Measurements from ENCODE around the gene RCBTB1.
"Not testable (repeated sequence)": the region's sequence is repeated elsewhere in the genome, so short reads cannot be mapped to it uniquely, and the experiment has no call there.

RCBTB1 gene

GRCh38 chr13:49606747-49607648 is 21.6 kb upstream of the RCBTB1 start:
- DNase-seq (ENCODE audit: low read depth in 1 of 2, low spot score in 1 of 2): peak; percentile 55 to 66

DNA sequence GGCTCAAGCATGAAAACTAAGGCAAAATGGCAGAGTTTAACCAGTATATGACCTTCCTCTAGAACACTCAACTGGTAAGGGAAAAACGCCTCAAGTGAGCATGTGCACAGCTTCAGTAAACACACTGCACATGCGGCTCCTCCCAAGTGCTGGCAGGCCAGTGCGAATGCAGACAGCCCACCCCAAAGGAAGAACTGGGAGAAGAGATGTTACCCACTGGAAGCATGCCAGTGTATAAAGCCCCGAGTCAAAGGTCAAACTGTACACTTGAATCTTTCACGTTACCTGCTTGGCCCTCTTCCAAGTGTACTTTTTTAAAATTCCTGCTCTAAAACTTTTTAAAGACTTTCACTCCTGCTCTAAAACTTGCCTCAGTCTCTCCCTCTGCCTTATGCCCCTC is 19.2 kb upstream of the RCBTB1 start:
- DNase-seq (ENCODE audit: low read depth in 1 of 2, low spot score in 1 of 2): no peak

DNA sequence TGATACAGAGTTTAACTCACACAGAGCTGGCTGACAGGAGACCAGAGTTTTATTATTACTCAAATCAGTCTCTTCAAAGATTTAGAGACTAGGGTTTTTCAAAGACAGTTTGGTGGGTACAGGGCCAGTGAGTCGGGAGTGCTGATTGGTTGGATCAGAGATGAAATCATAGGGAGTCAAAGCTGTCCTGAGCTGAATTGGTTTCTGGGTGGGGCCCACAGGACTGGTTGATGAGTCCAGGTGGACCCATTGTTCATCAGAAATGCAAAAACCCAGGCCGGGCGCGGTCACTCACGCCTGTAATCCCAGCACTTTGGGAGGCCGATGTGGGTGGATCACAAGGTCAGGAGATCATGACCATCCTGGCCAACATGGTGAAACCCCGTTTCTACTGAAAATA is 17.3 kb upstream of the RCBTB1 start:
- DNase-seq (ENCODE audit: low read depth in 1 of 2, low spot score in 1 of 2): not testable (repeated sequence)

GRCh38 chr13:49602005-49602404 is 16.6 kb upstream of the RCBTB1 start:
- no peak for DNase-seq (ENCODE audit: low read depth in 1 of 2, low spot score in 1 of 2)

- DNase-seq (ENCODE audit: low read depth in 1 of 2, low spot score in 1 of 2): no peak
Measured at GRCh38 chr13:49597043-49597641, 11.8 kb upstream of the RCBTB1 start.

- DNase-seq (ENCODE audit: low read depth in 1 of 2, low spot score in 1 of 2): no peak
Measured at GRCh38 chr13:49596221-49596620, 10.9 kb upstream of the RCBTB1 start.

GRCh38 chr13:49594576-49594975 is 9.2 kb upstream of the RCBTB1 start:
- DNase-seq (ENCODE audit: low read depth in 1 of 2, low spot score in 1 of 2): no peak

DNA sequence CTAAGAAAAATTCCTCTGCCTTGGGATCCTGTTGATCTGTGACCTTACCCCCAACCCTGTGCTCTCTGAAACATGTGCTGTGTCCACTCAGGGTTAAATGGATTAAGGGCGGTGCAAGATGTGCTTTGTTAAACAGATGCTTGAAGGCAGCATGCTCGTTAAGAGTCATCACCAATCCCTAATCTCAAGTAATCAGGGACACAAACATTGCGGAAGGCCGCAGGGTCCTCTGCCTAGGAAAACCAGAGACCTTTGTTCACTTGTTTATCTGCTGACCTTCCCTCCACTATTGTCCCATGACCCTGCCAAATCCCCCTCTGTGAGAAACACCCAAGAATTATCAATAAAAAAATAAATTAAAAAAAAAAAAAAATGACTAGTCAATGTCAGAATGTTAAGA is 8.5 kb upstream of the RCBTB1 start:
- not testable (repeated sequence) for DNase-seq (ENCODE audit: low read depth in 1 of 2, low spot score in 1 of 2)

- DNase-seq (ENCODE audit: low read depth in 1 of 2, low spot score in 1 of 2): not testable (repeated sequence)
Measured at GRCh38 chr13:49590714-49591113, 5.4 kb upstream of the RCBTB1 start.

- no peak for DNase-seq (ENCODE audit: low read depth in 1 of 2, low spot score in 1 of 2)
Measured at GRCh38 chr13:49587311-49587847, 2.0 kb upstream of the RCBTB1 start.

- DNase-seq (ENCODE audit: low read depth in 1 of 2, low spot score in 1 of 2): no peak
Measured at GRCh38 chr13:49586717-49587116, 1.4 kb upstream of the RCBTB1 start.

DNA sequence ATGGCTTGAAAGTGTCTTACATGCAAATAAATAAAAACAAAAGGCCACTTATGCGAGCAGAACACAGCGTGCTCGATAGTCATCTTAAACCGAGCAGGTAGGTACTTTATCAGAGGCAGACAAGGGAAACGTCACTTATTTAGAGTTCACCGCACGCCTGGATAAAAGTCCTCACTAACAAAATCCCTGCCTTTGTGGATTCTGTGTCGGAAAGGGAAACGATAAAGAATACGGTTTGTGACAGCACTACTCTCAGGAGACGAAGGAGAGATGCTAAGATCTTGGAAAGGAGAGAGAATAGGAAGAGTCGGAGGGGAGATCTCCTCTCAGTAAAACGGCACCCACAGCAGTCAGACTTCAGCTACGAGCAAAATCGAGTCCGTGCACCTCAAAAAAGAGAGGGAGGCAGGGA is 581 bp downstream of the RCBTB1 start:
- DNase-seq (ENCODE audit: low read depth in 1 of 2, low spot score in 1 of 2): no peak

DNA sequence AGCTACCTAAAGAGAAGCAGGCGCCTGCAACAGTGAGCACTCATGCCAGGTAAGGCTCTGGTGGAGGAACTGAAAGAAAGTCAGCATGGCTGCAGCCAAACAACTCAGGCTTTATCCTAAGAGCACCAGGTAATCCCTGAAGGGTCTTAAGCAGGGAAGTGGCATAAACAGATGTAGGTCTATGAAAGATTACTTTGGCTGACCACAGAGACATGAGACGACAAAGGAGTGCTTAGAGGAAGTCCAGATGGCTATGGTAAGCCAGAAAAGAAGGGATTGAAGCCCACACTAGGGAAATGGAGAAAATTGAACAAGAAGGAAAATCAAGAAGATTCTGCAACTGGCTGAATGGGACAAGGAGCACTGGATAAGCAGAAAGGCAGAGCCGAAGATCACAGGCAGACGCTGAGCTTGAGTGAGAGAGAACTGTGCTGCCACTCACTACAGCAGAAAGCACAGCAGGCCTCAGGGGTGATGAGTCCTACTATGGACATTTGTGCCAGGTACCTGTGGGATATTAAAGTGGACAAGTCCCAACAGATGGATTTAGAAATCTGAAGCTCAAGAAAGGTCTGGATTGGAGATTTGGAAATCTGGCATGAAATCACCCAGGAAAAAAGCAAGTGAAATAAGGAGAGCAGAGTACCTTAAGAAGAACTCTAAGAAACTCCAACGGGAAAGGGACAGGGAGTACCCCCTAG is 4.2 kb downstream of the RCBTB1 start:
- DNase-seq (ENCODE audit: low read depth in 1 of 2, low spot score in 1 of 2): no peak

GRCh38 chr13:49579501-49579900 is 5.9 kb downstream of the RCBTB1 start:
- DNase-seq (ENCODE audit: low read depth in 1 of 2, low spot score in 1 of 2): no peak

- no peak for DNase-seq (ENCODE audit: low read depth in 1 of 2, low spot score in 1 of 2)
Measured at GRCh38 chr13:49571299-49572240, 13.8 kb downstream of the RCBTB1 start.

- no peak for DNase-seq (ENCODE audit: low read depth in 1 of 2, low spot score in 1 of 2)
Measured at GRCh38 chr13:49569993-49570689, 15.2 kb downstream of the RCBTB1 start.

DNA sequence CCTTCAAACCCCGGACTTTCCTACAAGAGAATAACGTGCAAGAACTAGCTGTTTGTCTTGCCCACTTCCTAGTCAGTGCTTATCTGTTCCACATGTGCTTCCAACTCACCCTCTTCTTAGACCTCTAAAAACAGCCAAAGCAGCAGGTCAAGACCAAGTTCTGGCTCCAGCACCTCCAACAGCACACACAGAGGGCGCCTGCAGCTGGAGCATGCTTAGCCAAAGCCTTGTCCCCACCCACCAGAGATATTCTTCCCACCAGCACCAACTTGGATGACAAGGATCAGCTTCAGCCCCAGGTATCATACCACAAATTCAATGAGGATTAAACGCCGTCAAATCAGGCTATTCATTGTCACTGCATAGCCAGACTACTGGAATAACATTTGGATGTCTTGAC is 17.9 kb downstream of the RCBTB1 start:
- DNase-seq (ENCODE audit: low read depth in 1 of 2, low spot score in 1 of 2): no peak

DNA sequence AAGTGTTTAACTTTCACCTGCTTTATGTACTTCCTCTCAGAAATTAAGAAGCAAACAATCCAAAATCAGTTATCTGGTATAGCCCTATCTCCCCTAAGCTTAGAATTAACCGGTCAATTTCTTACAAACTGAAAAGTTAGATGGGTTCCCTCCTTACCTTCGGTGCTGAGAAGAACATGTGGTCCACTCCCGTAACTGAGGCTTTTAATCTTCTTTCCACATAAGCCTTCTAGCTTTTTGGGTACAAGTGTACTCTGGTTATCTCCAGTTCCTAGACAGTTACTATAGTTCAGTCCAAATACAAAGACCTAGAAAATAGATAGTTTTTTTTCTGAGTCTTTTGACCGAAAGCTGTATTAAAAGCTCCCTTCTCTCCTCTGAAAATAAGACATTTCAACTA is 18.9 kb downstream of the RCBTB1 start:
- no peak for DNase-seq (ENCODE audit: low read depth in 1 of 2, low spot score in 1 of 2)

- DNase-seq (ENCODE audit: low read depth in 1 of 2, low spot score in 1 of 2): not testable (repeated sequence)
Measured at GRCh38 chr13:49565461-49565860, 19.9 kb downstream of the RCBTB1 start.

DNA sequence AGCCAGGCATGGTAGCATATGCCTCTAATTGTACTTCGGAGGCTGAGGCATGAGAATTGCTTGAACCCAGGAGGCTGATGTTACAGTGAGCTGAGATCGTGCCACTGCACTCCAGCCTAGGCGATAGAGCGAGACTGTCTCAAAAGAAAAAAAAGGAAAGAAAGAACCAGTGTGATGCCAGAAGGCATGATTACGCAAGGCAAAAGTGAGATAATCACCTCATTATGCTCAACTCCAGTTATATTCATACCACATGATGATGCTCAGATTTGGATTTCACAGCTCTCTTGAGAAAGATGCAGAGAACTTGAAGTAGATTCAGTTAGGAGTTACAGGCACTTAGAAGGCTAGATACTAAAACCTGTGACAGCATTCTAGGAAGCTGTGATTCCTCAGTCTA is 21.8 kb downstream of the RCBTB1 start:
- no peak for DNase-seq (ENCODE audit: low read depth in 1 of 2, low spot score in 1 of 2)

All from stimulated activated CD4-positive, alpha-beta T cell treated with anti-CD3 and anti-CD28 coated beads, Interleukin-15, amount 100 ng/mL, for 1 hour (primary cell).